Glomerular endothelial cell (primary cell): ENCODE measurements around the gene INAFM2. TPM values are rescaled to one million over a fixed set of nuclear protein-coding genes. Genes with fewer than 3 reads are reported as not detected.

Experiments
- DNase-seq: peaks from one replicate; pipeline ENCODE4 v3.0.0-alpha.2; 2011; ENCODE audit warnings: low read depth, low spot score; ENCODE audit errors: extremely low read depth
- total RNA-seq: library from RNA; depleted of rRNA; stranded (reverse); fragments of >200 nt; gene quantifications from 2 replicates; pipeline ENCODE4 v1.2.3, GENCODE V29; 2015

INAFM2 gene
- 13.5 and 20.7 TPM in 2 replicates for total RNA-seq

DNA sequence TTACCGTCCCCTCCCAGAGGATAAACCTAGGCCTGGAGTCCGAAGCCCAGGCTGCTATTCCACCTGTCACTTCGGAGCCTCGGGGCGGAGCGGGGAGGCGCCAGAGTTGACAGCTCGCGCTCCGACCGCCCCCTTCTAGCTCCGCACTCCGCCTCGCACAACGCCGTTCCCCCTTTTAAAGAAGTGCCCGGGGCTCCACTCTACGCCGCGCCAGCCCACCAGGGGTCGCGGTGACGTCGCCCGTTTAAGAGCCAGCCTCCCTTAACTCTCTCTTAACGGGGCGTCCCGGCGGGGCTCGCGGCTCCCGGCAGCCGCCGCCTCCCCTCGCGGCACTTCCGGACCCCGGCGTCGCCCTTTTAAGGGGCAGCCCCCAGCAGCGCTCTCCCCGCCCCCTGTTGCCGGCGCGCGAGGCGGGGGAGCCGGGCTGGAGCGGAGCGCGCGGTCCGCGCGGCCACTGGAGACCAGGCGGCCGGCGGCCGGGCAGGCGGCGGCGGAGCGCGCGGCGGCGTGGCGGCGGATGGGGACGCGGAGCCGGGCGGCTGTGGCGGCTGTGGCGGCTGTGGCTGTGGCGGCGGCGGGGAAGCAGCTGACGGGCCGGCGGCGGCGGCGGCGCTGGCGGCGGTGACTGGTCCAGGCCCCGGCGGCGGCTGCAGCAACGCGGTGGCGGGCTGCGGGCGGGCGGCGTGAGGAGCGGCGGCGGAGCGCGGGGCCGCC is at the start of gene INAFM2:
Gene INAFM2 (plus strand): TSS at position 454 of the 714 bp plus-strand sequence. CDS start 364 bp downstream, outside the sequence.
- no peak for DNase-seq

DNA sequence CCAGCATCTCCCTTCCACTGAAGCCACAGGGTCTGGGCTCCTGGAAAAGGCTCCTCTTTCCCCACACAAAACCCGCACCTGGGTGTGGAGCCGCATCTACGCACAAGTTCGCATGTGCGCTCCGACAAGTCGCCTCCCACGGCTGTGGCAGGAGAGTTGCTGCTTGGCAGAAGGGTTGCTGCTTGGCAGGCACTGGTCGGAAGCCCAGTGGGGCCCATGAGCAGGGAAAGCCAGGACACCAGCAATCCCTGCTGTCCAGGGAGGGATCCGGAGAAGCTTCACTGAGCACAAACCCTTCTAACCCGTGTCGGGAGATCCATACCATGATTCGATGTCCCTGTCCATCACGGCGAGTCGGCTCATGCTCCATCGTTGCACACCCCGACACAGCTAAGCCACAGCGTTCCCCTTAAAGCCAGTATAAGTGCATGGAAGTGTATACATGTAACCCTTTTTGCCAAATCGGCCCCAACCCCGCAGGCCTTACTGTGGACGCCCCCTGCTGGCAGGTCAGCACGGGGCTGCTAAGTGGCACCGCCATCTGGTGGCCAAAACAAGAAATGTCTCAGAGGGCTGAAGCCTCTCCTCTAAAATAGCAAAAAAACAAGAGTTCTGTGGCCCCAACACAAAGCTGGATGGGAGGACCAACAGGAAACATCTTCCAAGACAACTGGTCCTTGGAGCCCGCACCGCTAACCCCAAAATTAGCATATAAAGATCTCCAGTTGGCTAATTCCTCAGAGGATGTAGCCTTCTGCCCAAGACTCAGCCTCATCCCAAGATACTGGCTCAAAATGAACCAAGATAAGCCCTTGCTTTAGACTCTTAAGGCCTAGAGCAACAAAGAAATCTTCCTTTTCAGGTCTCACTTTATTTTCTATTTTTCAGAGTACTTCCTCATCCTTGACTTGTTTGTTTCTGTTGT is 48.9 kb upstream of the INAFM2 start:
- DNase-seq = peak; percentile 55

DNA sequence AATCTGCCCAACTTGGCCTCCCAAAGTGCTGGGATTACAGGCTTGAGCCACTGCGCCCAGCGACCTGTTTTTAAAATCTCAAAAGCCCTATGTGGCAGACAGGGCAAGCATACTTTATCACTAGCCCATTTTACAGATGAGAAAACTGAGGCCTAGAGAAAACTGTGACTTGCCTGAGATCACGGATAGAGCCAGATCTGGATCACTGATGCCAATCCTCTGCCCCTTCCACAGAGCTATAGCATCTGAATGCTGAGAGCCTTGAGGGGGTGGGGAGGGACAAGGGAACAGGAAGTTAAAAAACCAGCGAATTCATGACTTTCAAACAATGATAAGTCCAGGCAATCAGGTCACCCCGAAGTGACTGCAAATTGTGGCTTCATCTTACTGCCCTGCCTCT is 48.0 kb upstream of the INAFM2 start:
- DNase-seq = no peak

DNA sequence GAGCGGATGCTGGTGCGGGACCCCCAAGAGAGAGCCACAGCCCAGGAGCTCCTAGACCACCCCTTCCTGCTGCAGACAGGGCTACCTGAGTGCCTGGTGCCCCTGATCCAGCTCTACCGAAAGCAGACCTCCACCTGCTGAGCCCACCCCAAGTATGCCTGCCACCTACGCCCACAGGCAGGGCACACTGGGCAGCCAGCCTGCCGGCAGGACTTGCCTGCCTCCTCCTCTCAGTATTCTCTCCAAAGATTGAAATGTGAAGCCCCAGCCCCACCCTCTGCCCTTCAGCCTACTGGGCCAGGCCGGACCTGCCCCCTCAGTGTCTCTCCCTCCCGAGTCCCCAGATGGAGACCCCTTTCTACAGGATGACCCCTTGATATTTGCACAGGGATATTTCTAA is 47.5 kb upstream of the INAFM2 start:
- DNase-seq = no peak

DNA sequence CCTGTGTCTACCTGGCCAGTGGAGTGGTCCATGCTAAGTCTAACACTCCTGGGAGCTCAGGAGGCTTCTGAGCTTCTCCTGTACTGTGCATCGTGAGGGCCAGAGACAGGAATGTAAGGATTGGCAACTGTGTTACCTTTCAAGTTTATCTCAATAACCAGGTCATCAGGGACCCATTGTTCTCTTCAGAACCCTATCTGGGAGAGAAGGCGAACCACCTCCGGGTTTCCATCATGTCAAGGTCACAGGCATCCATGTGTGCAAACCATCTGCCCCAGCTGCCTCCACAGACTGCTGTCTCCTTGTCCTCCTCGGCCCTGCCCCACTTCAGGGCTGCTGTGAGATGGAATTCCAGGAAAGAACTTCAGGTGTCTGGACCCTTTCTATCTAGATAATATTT is 46.6 kb upstream of the INAFM2 start:
- no peak for DNase-seq

DNA sequence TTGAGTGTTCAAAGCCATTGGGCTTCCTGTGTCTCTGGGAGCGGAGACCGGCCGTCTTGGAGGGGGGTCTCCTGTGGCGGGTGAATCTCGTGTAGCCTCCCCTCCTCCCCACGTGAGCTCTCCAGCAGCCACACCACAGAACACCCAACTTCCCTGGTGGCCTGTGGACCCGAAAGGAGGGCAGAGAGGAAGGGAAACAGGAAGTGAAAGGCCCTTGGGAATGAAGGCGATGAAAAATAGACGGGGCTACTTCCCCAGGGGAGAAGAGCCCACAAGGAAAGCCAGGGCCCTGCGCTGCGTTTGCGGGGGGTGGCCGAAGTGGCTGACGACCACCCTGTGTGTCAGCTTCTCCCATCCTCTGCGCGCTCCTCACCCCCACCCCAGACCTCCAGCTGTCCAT is 46.0 kb upstream of the INAFM2 start:
- DNase-seq = no peak

DNA sequence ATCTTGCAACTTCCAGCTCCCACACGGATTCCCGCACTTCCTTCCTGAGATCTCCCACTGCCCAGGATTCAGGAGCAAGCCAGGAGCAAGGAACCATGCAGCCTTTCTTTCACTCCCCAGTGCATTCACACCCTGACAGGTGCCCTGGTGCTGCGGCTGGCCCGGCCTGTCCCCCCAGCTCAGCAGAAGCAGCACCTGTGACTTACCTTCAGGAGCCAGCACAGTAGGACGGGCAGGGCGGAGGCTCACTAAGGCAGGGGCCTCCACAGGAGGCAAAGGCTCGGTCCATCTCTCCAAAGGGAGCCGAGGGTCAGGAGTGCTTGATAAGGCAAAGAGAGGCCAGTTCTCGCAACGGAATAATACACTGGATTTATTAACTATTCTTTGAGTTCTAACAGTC is 45.5 kb upstream of the INAFM2 start:
- DNase-seq = no peak

DNA sequence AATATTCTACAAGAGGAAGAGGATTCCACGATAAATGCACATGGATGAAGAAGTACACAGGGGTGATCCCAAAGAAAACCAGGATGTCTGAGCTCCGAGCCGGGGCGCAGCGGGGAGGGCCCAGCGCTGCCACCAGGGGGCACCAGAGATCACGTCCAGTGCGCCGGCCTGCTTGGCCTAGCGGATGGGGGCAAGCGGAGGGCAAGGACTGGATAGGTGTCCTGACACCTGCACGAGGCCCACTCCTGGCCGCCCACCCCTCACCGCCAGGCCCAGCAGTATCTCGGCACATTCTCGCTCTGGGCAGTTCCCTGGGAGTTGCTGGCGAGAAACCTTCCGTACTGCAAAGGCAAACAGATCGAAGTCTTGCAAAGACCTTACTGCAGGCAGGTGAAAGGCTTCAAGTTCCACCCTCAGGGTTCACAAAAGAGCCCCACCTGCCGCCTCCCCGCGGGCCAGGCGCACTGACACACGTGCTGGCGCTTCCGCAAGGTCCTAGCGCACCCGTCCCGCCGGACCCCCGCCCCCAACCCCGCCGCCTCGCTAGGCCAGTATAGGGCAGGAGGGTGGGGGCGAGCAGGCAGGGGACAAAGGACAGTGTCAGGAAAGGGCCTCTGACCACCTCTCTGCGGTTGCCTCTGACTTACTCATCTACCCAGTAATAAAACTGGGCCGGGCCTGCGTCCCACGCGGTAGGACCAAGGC is 43.9 kb upstream of the INAFM2 start:
- no peak for DNase-seq

DNA sequence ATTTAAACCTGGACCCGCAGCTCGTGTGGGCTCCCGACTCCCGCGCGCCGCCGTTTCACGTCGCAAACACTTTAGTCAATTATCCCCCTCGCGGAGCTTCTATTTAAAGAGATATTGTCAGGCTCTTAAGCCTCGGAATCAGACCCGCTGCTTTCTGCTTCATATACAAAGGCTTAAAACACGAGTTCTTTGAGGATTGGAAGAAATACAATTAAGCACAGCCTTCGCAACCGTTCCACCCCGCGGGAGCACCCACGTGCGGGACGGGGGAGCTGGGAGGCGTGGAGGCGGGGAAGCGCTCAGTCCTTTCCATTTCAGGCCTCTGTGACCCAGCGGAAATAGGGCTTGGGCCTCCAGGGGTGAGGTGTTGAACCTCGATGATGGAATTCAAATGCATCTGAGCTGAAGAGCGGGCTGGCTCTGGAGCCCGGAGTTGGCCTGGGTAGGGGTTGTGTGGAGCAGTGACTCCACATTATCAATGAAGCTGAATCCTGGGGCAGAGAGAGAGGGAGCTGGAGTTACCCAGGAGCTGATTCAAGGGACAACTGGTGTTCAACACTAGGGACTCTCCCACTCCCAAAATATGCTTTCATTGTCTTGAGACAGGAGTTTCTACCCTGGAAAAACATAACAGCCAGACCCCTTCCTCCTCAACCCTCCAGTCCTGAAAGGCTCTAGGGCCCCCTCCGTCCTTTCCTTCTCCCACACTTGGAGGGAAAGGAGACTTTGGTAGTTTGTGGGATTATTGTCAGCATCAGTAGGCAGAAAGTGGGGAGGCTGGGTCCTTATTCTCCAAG is 43.0 kb upstream of the INAFM2 start:
- no peak for DNase-seq

DNA sequence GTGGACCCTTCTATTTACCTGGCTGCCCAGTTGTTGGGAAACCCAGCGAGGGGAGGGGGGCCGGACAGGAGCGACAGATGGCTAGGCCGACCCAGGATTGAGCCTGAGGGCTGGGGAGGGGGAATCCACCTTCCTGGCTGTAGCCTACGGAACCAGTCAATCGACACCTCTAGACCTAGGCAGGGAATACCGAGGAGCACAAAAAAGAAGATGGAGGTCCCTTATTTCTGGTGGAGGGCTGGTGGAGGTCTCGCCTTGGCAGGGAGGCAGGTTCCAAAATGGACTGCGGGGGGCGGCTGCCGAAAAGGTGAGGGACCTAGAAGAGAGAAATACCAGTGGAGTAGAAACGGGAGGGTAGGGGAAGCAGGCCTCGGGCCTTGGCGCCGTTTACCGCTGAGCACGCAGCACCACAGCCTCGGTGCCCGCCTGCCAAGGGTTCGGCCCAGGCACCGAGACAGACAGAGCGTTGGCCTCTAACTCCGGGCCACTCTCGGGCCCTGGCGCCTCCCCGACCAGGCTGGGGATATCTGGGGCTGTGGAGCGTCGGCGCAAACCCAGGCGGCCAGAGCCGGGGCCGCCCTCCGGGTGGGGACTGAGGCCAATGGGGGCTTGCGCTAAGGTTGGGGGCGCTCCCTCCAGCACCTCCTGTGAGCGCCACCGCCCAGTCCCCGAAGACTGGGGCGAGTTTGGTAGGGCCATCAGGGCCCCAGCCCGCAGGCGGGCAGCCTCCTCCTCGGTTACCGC is 42.3 kb upstream of the INAFM2 start:
- no peak for DNase-seq

DNA sequence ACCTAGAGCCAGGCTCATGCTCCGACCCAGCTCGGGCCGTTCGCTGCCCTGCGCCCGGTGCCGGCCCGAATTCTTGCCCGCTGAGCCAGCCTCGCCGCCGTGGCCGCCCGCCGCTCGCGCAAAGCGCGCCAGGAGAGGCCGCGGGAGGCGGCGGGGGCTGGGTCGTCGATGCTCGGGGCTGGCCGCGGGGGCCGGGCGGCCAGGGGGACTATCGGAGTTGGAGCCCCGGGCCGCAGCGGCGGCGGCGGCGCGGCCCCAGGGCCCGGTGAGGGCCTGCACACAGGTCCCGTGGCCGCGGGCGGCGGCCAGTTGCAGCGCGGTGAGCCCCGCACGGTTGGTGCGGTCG is 41.7 kb upstream of the INAFM2 start:
- DNase-seq = no peak

DNA sequence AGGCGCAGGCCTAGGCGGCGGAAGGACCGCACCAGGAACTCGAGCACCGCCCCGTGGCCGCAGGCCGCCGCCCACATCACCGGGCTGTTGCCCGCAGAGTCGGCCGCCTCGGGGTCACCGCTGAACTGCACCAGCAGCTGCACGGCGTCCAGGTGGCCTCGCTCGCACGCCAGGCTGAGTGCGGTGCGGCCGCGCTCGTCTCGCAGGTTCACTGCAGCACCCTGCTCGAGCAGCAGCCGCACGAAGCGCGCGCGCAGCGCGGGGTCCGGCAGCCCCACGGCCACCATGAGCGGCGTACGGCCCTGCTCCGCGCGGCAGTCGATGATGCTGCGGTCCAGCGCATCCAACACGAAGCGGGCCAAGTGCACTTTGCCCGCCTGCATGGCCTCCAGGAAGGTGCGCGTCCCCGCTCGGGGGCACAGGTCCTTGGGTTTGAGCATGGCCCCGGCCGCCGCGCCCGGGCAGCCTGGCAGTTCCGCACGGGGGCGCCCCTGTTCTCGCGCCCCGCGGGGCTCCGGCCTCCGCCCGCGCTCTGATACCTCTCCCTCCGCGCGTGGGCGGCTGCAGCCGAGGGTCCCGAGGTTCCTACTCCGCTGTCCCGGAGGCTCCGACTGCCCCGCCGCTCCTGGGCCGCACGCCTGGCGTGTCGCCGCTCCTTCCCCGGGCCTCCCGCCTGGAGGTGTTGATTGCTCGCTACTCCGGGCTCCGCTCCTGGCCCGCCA is 41.2 kb upstream of the INAFM2 start:
- DNase-seq = no peak

DNA sequence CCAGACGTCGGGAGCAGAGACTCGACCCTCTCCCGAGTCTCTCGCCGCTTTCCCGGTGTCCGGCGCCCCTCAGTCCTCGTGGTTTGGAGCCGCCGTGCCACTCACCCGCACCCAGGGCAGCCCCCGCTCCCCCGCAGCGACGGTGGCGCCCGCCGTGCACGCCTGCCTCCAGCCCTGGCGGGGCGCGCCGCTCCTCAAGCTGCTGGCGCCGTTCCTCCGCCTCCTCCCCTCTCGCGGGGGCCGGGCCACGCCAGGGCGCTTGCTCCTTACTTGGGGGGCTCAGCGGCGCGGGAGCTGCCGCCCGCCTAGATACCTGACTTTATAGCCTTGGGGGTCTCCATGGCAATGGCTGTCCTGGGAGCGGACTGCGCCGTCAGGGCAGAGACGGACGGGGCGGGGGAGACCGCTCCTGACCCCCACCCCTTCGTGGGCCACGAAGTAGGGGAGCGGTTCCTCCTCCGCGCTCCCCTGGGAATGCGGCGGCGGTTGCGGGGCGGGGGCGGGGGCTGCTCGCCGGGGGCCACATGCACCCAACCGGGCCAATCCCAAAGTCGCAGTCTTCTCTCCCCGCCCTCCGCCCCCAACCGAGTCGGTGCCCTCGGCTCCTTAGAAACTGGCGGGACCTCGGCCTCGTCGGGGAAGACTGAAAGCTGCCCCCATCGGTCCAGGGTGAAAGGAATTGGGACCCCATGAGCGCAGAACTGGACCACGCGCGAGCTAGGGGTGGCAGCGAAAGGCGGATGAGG is 40.5 kb upstream of the INAFM2 start, which contains the start of gene ANKRD63:
Gene ANKRD63 (minus strand): TSS at position 196 of the 746 bp plus-strand sequence. CDS start 478 bp downstream, outside the sequence.
- no peak for DNase-seq

DNA sequence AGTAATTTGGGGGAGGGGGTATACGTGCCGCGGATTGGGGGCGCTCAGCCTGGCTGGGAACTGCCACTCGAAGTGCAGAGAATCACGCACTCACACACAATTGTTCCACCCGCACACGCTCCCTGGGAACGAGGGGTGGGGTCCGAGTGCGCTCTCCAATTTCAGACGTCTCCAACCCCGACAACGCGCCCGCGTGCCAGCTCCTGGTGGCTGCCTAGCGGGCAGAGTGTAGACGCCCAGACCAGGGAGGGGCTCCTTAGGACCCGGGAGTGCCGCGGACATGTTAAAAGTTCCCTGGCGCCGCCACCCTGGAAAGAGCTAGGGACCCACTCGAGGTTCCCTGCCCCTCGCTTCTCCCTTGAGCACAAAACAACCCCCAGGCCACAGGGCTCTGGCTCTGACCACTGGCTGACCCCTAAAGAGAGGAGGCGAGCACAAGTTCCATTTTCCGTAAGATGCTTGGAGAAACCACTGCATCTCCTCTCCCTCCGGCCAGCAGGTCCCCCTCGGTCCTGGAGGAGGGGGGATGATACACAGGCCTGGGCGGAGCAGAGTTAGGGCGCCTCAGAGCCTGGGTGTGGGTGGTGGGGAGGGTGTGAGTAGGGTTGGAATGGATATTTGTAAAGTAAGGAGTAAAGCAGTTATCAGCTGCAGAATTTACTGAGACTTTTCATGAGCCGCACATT is 39.7 kb upstream of the INAFM2 start:
- no peak for DNase-seq

DNA sequence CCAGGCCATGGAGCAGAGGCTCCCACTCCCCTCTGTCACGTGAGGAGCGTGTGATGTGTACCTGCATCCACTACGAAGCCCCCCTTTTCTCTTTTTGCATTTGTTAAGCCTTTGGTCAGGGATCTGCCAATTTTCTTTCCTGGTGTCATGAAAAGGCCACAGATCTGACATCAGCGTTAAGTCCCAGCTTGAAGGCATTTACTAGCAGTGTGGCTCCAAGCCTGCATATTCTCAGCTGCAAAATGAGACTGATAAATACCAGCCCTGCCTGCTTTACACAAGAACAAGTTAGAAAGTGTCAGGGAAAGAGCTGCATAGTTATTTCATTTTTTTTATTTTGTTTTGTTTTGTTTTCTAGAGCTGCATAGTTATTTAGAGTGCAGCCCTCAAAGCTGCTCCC is 38.3 kb upstream of the INAFM2 start:
- DNase-seq = no peak

DNA sequence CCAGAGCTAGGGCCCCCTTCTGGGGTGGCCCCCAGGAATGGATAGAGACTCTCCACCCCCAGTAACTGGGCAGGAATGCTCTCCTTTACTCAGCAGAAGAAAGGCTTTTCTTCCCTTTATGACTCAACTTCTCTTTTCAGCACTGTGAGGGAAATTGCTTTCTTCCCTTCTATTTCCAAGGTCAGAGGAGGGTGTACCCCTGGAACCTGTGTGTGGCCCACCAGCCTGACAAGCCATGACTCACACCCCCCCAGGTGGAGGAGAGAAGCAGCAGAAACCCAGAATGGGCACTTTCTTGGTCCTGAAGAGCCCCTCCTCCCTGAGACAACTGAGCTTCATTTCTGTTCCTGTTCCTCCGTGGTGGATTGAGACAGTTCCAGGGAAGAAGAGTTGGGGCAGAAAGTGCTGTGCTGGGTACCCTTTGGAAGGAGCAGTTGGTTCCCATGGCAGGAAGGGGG is 37.9 kb upstream of the INAFM2 start:
- DNase-seq = no peak

DNA sequence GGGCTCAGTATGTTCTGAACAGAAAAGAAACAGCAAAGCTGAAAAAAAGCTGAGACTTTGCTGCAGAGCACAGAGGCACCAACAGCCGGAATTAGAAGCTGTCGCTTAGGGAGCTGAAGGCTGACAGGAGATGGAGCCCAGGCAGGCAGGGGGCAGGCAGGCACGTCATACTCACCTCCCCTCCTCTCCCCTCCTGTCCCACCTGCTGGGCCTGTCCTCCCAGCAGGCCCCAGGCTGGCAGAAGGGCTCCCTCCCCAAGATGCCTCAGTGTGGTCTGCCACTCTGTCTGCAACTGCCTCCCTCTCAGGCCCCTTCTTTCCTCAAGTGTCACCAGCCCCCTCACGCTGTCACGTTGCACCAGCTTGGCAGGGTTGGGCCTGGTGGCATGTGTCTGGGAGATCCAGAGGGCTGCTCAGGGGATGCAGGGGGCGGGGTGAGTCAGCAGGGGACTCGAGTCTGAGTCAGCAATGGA is 37.4 kb upstream of the INAFM2 start:
- no peak for DNase-seq

DNA sequence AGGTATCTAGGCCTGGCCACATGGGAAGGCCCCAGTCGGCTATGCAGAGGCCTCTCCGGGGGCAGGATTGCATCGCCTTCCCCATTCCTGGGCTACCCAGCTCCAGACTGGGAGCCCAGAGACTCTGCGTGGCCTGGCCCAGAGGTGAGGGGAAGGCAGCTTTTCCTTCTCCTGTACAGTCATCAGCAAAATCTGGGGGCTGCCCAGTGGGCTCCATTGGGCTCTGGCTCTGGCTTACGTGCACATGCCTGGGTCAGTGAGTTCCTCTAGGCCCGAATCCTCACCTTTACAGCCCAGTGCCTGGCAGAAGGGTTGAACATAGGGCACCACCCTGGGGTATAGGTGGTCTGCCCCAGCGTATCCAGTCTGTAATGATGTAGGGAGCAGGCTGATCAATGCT is 36.7 kb upstream of the INAFM2 start:
- no peak for DNase-seq
